ENCODE data around the gene PKP1. TPM values are rescaled to one million over a fixed set of nuclear protein-coding genes. Genes with fewer than 3 reads are reported as not detected.

The PKP1 gene
- total RNA-seq, 1 experiment from 2014 or later: not detected

GRCh38 chr1:201311356-201312011 is 28.2 kb downstream of the PKP1 start:
- no peak overlapping the region for H3K4me3 ChIP-seq (ENCODE audit: low read depth, low read length)
- intact Hi-C loops (cut with micrococcal nuclease; ENCODE audit: unreplicated experiment): no loop called here
- Mint-ChIP-seq H3K9me3 (ENCODE audit: unreplicated experiment) (no peaks in the 10 kb centered on the region), H3K27ac (ENCODE audit: unreplicated experiment) (no peak overlapping the region), H3K27me3 (ENCODE audit: insufficient read depth, unreplicated experiment) (peaks cover 14% of the 10 kb centered on the region), H3K4me3 (ENCODE audit: unreplicated experiment) (no peak overlapping the region), H3K36me3 (ENCODE audit: insufficient read depth, unreplicated experiment) (no peaks in the 10 kb centered on the region), H3K4me1 (ENCODE audit: low read depth, unreplicated experiment) (peaks cover 8% of the 10 kb centered on the region)
- DNase-seq: no peak
- no peaks in the 10 kb centered on the region for H3K27me3 ChIP-seq (replicated peaks; ENCODE audit: control insufficient read depth, insufficient read depth, low read length)
- CTCF ChIA-PET: interaction anchor here (0.5 to 2.0 kb wide), 2 partner anchors 35 to 358 kb away, joined by 3 to 13 read pairs; no protein-coding TSS in a partner anchor
- no peak for TF ChIP-seq CTCF (IDR thresholded peaks at IDR 0.05; ENCODE audit: insufficient read depth in 1 of 2, low read depth in 1 of 2, low read length in 1 of 2, severe bottlenecking in 1 of 2, unreplicated experiment in 1 of 2)
- no TSS peak for BruUV-seq (replicated peaks)
- POLR2A ChIA-PET: interaction anchor here (0.5 kb wide), 1 partner anchor 255 kb away, joined by 3 read pairs; no protein-coding TSS in a partner anchor
- peaks cover 27% of the 10 kb centered on the region for H3K4me1 ChIP-seq
- H3K36me3 ChIP-seq (ENCODE audit: control insufficient read depth, insufficient read depth, low read length): no peaks in the 10 kb centered on the region
- no peaks in the 10 kb centered on the region for H3K9me3 ChIP-seq

- Mint-ChIP-seq H3K27me3 (ENCODE audit: insufficient read depth, unreplicated experiment) (peaks cover 14% of the 10 kb centered on the region), H3K27ac (ENCODE audit: unreplicated experiment) (no peak overlapping the region), H3K4me1 (ENCODE audit: low read depth, unreplicated experiment) (peaks cover 8% of the 10 kb centered on the region), H3K36me3 (ENCODE audit: insufficient read depth, unreplicated experiment) (no peaks in the 10 kb centered on the region), H3K9me3 (ENCODE audit: unreplicated experiment) (no peaks in the 10 kb centered on the region), H3K4me3 (ENCODE audit: unreplicated experiment) (no peak overlapping the region)
- peaks cover 26% of the 10 kb centered on the region for H3K4me1 ChIP-seq
- H3K4me3 ChIP-seq (ENCODE audit: low read depth, low read length): no peak overlapping the region
- TF ChIP-seq CTCF (IDR thresholded peaks at IDR 0.05; ENCODE audit: insufficient read depth in 1 of 2, low read depth in 1 of 2, low read length in 1 of 2, severe bottlenecking in 1 of 2, unreplicated experiment in 1 of 2): no peak
- no peak for DNase-seq
- ChIA-PET CTCF (interaction anchor here (2.0 kb wide), 1 partner anchor 34 kb away, joined by 13 read pairs; no protein-coding TSS in a partner anchor), POLR2A (no interaction called here)
- no peaks in the 10 kb centered on the region for H3K36me3 ChIP-seq (ENCODE audit: control insufficient read depth, insufficient read depth, low read length)
- H3K9me3 ChIP-seq: no peaks in the 10 kb centered on the region
- H3K27me3 ChIP-seq (replicated peaks; ENCODE audit: control insufficient read depth, insufficient read depth, low read length): peaks cover 1% of the 10 kb centered on the region; the same call in 1 of the 2 replicates
- BruUV-seq (replicated peaks): no TSS peak
- intact Hi-C loops (cut with micrococcal nuclease; ENCODE audit: unreplicated experiment): no loop called here
Observed at GRCh38 chr1:201312298-201312697, 29.0 kb downstream of the PKP1 start.

GRCh38 chr1:201313086-201313485 is 29.8 kb downstream of the PKP1 start:
- Mint-ChIP-seq H3K9me3 (ENCODE audit: unreplicated experiment) (no peaks in the 10 kb centered on the region), H3K4me3 (ENCODE audit: unreplicated experiment) (no peak overlapping the region), H3K4me1 (ENCODE audit: low read depth, unreplicated experiment) (peaks cover 5% of the 10 kb centered on the region), H3K27ac (ENCODE audit: unreplicated experiment) (no peak overlapping the region), H3K36me3 (ENCODE audit: insufficient read depth, unreplicated experiment) (no peaks in the 10 kb centered on the region), H3K27me3 (ENCODE audit: insufficient read depth, unreplicated experiment) (peaks cover 14% of the 10 kb centered on the region)
- CTCF ChIA-PET: interaction anchor here (0.6 kb wide), 1 partner anchor 35 kb away, joined by 3 read pairs; no protein-coding TSS in a partner anchor
- no peaks in the 10 kb centered on the region for H3K9me3 ChIP-seq
- intact Hi-C loops (cut with micrococcal nuclease; ENCODE audit: unreplicated experiment): no loop called here
- BruUV-seq (replicated peaks): no TSS peak
- POLR2A ChIA-PET: no interaction called here
- H3K4me1 ChIP-seq: peaks cover 18% of the 10 kb centered on the region
- H3K36me3 ChIP-seq (ENCODE audit: control insufficient read depth, insufficient read depth, low read length): no peaks in the 10 kb centered on the region
- H3K4me3 ChIP-seq (ENCODE audit: low read depth, low read length): no peak overlapping the region
- TF ChIP-seq CTCF (IDR thresholded peaks at IDR 0.05; ENCODE audit: insufficient read depth in 1 of 2, low read depth in 1 of 2, low read length in 1 of 2, severe bottlenecking in 1 of 2, unreplicated experiment in 1 of 2): no peak
- no peak for DNase-seq
- peaks cover 1% of the 10 kb centered on the region; the same call in 1 of the 2 replicates for H3K27me3 ChIP-seq (replicated peaks; ENCODE audit: control insufficient read depth, insufficient read depth, low read length)
